Stimulated activated CD8-positive, alpha-beta memory T cell treated with anti-CD3 and anti-CD28 coated beads, Interleukin-12 subunit alpha, Interleukin-12 subunit beta, amount 100 ng/mL, for 1 hour (primary cell): ENCODE data around the gene WNK3.

ENCODE experiments used
- DNase-seq: peaks from one replicate; pipeline ENCODE4 v3.0.0-alpha.2; 2020; ENCODE audit warnings: low read depth

WNK3 gene

DNA sequence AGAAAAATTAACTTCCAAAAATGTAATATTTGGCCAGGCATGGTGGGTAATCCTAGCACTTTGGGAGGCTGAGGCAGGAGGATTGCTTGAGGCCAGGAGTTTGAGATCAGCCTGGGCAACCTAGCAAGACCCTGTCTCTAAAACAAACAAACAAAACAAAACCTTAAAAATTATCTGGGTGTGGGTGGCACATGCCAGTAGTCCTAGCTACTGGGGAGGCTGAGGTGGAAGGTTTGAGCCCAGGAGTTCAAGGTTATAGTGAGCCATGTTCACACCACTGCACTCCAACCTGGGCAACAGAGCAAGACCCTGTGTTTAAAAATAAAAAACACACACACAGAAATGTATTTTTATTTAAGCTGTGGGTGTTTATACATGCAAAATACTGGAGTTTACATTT is 186.8 kb downstream of the WNK3 start:
- no peak for DNase-seq

- no peak for DNase-seq
These were observed 190.9 kb downstream of the WNK3 start for GRCh38 chrX:54166915-54167314.

DNA sequence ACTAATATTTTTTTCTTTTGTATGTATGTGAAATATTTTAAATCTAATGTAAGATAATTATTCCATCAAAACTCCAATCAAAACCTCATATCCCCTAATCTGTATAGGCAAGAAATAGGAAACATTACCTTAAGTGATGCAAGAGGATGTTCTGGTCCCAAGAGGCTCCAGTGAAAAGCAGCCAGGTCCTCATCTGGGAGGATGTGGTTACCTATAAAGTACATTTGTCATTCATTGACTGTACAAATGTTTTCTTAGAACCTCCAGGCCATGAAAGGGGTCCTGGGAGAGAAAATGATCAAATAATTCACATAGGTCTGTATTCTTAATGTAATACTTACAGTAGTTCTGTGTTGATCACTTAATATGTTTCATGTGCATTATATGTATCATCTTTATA is 200.3 kb downstream of the WNK3 start:
- DNase-seq = no peak
